Measurements from ENCODE around the gene TOE1. TPM values are rescaled to one million over a fixed set of nuclear protein-coding genes. Genes with fewer than 3 reads are reported as not detected.
"Not testable (repeated sequence)": the region's sequence is repeated elsewhere in the genome, so short reads cannot be mapped to it uniquely, and the experiment has no call there.

The TOE1 gene
- total RNA-seq, 2 experiments from 2014 or later, result 25.4 to 25.9 TPM

- CTCF ChIA-PET, result interaction anchor here (1.0 to 9.6 kb wide), 4 partner anchors 15 to 228 kb away, joined by 3 to 218 read pairs (median 8); partner anchors contain the start of genes MUTYH, NASP, TESK2 and TOE1
- Mint-ChIP-seq H3K36me3 (ENCODE audit: low read depth) (no peaks in the 10 kb centered on the region), H3K4me3 (no peak overlapping the region), H3K27me3 (ENCODE audit: low read depth) (no peaks in the 10 kb centered on the region), H3K27ac (no peak overlapping the region), H3K4me1 (ENCODE audit: low read depth) (peaks cover 16% of the 10 kb centered on the region), H3K9me3 (ENCODE audit: insufficient read depth) (no peaks in the 10 kb centered on the region)
- DNase-seq (no peak), ATAC-seq (no peak)
- POLR2A ChIA-PET, result no interaction called here
These were observed 15.7 kb downstream of the TOE1 start for GRCh38 chr1:45355683-45356082.

DNA sequence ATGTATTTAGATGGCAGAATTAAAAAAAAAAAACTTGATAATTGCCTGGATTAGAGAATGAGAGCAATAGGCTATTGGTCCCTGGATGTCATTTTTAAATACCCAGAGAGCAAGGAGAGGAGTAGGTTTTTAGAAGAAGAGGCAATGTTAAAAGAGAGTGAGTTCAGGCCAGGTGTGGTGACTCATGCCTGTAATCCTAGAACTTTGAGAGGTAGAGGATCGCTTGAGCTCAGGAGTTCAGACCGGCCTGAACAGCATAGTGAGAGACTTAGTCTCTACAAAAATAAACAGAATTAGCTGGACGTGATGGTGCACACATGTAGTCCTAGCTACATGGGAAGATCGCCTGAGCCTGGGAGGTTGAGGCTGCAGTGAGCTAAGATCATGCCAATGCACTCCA lies 16.2 kb downstream of the TOE1 start:
- DNase-seq (no peak), ATAC-seq (no peak)
- Mint-ChIP-seq H3K4me1 (ENCODE audit: low read depth) (peaks cover 11% of the 10 kb centered on the region), H3K9me3 (ENCODE audit: insufficient read depth) (no peaks in the 10 kb centered on the region), H3K36me3 (ENCODE audit: low read depth) (no peaks in the 10 kb centered on the region), H3K27me3 (ENCODE audit: low read depth) (no peaks in the 10 kb centered on the region), H3K27ac (no peak overlapping the region), H3K4me3 (no peak overlapping the region)
- ChIA-PET POLR2A (no interaction called here), CTCF (interaction anchor here (0.6 to 9.6 kb wide), 5 partner anchors 15 to 425 kb away, joined by 3 to 218 read pairs (median 4); partner anchors contain the start of genes MUTYH, NASP, TESK2 and TOE1)

DNA sequence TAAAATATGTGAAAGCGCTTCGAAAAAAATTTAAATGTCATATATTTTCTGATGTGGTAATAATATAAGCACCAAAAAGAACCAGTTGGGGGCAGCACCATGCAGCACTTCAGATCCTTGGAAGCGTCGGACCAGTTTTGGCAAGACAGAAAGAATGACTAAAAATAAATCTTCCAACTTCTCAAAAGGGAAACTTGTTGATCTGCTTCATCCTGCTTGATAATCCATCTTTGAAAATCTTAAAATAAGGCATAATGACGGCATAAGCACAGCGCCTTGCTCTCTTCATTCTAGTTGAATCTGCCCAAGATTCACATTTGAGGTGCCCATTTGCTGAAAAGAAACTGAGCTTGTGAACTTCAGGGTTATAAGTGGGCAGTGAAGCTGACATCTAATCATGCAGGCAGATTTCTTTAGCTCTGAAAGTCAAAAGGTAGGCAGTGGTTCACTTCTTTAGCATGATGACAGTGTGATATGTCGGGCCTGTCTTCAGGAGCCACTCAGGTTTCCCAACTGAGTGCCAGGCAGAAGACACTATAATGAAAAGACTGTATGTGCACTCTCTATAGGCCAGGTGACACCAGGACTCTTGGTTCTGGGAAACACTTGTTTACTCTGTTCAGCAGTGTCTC lies 20.0 kb downstream of the TOE1 start:
- Mint-ChIP-seq H3K4me3 (no peak overlapping the region), H3K9me3 (ENCODE audit: insufficient read depth) (no peaks in the 10 kb centered on the region), H3K4me1 (ENCODE audit: low read depth) (peaks cover 6% of the 10 kb centered on the region), H3K36me3 (ENCODE audit: low read depth) (no peaks in the 10 kb centered on the region), H3K27ac (no peak overlapping the region), H3K27me3 (ENCODE audit: low read depth) (no peaks in the 10 kb centered on the region)
- ChIA-PET CTCF (interaction anchor here (0.6 to 9.6 kb wide), 28 partner anchors 10 to 346 kb away, joined by 3 to 218 read pairs (median 4); partner anchors contain the start of genes CCDC163, GPBP1L1, MMACHC and MUTYH), POLR2A (interaction anchor here (0.9 to 2.4 kb wide), 2 partner anchors 133 to 162 kb away, joined by 3 to 7 read pairs; partner anchors contain the start of gene PRDX1)
- ATAC-seq (peak; percentile 74), DNase-seq (peak; percentile 68)

- H3K9me3 Mint-ChIP-seq (ENCODE audit: insufficient read depth); H3K4me1 Mint-ChIP-seq (ENCODE audit: low read depth); H3K27ac Mint-ChIP-seq; DNase-seq; H3K4me3 Mint-ChIP-seq; ATAC-seq; H3K36me3 Mint-ChIP-seq (ENCODE audit: low read depth); H3K27me3 Mint-ChIP-seq (ENCODE audit: low read depth): not testable (repeated sequence)
- ChIA-PET POLR2A (interaction anchor here (1.1 to 2.4 kb wide), 2 partner anchors 21 to 132 kb away, joined by 3 to 7 read pairs; no protein-coding TSS in a partner anchor), CTCF (interaction anchor here (1.0 to 9.6 kb wide), 10 partner anchors 12 to 325 kb away, joined by 3 to 218 read pairs (median 12); partner anchors contain the start of genes CCDC163, GPBP1L1, MMACHC and MUTYH)
These were observed 21.0 kb downstream of the TOE1 start for GRCh38 chr1:45360981-45361380.

GRCh38 chr1:45364294-45364693 lies 24.3 kb downstream of the TOE1 start:
- H3K4me1 Mint-ChIP-seq (ENCODE audit: low read depth), result peaks cover 6% of the 10 kb centered on the region
- POLR2A ChIA-PET, result no interaction called here
- H3K36me3 Mint-ChIP-seq (ENCODE audit: low read depth), result no peaks in the 10 kb centered on the region
- H3K27me3 Mint-ChIP-seq (ENCODE audit: low read depth), result no peaks in the 10 kb centered on the region
- no peak overlapping the region for H3K27ac Mint-ChIP-seq
- H3K9me3 Mint-ChIP-seq (ENCODE audit: insufficient read depth), result no peaks in the 10 kb centered on the region
- CTCF ChIA-PET, result interaction anchor here (0.5 to 1.5 kb wide), 2 partner anchors 149 to 206 kb away, joined by 3 to 7 read pairs; no protein-coding TSS in a partner anchor
- ATAC-seq (no peak), DNase-seq (no peak)
- H3K4me3 Mint-ChIP-seq, result no peak overlapping the region

DNA sequence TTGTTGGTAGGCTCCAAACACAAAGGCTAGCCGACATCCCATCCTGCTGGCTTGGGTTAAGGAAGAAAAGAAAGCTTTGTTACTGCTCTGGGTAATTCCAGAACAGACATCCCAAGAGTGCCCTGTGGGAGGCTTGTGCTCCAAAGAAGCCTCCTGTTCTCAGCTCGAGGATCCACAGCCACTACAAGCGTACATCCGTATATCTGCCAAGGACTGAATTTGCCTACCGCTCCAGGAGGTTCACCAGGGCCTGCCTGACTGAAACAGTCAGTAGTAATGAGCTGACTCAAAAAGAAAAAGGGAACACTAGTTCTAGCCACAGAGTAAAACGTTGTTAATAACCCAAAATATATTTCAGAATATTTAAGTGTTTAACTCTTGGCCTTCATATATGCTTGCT lies 25.1 kb downstream of the TOE1 start:
- POLR2A ChIA-PET, result interaction anchor here (0.7 kb wide), 1 partner anchor 134 kb away, joined by 3 read pairs; no protein-coding TSS in a partner anchor

DNA sequence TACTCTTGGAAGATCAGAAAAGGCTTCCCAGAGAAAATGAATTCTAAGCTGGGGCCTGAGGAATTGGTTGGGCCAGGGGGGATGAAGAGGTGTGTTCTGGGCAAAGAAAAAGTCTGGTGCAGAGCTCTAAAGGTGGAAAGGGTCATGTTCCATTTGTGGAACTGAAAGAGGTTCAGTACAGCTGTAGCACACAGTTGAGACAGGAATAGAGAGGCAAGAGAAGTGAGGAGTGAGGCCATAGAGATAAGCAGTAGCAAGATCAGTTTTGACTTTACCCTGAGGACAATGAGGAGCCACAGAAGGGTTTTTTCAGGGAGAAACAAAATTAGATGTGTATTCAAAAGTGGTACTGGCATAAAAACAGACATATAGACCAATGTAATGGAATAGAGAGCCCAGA lies 30.6 kb downstream of the TOE1 start:
- no peaks in the 10 kb centered on the region for H3K9me3 Mint-ChIP-seq (ENCODE audit: insufficient read depth)
- H3K27ac Mint-ChIP-seq, result no peak overlapping the region
- DNase-seq (no peak), ATAC-seq (no peak)
- peaks cover 4% of the 10 kb centered on the region for H3K4me1 Mint-ChIP-seq (ENCODE audit: low read depth)
- POLR2A ChIA-PET, result interaction anchor here (1.4 kb wide), 1 partner anchor 89 kb away, joined by 4 read pairs; no protein-coding TSS in a partner anchor
- H3K4me3 Mint-ChIP-seq, result no peak overlapping the region
- no peaks in the 10 kb centered on the region for H3K27me3 Mint-ChIP-seq (ENCODE audit: low read depth)
- H3K36me3 Mint-ChIP-seq (ENCODE audit: low read depth), result no peaks in the 10 kb centered on the region
- CTCF ChIA-PET, result interaction anchor here (1.3 kb wide), 1 partner anchor 10 kb away, joined by 3 read pairs; no protein-coding TSS in a partner anchor

More for the DNA sequence above, 25.1 kb downstream of the TOE1 start:
- Mint-ChIP-seq H3K27ac (no peak overlapping the region), H3K4me3 (no peak overlapping the region), H3K9me3 (ENCODE audit: insufficient read depth) (no peaks in the 10 kb centered on the region), H3K27me3 (ENCODE audit: low read depth) (no peaks in the 10 kb centered on the region), H3K36me3 (ENCODE audit: low read depth) (no peaks in the 10 kb centered on the region), H3K4me1 (ENCODE audit: low read depth) (peaks cover 3% of the 10 kb centered on the region)
- CTCF ChIA-PET, result interaction anchor here (1.5 kb wide), 2 partner anchors 128 to 205 kb away, joined by 6 to 7 read pairs; no protein-coding TSS in a partner anchor
- DNase-seq (no peak), ATAC-seq (no peak)

GRCh38 chr1:45373573-45373972 lies 33.6 kb downstream of the TOE1 start:
- Mint-ChIP-seq H3K36me3 (ENCODE audit: low read depth) (no peaks in the 10 kb centered on the region), H3K9me3 (ENCODE audit: insufficient read depth) (no peaks in the 10 kb centered on the region), H3K4me3 (no peak overlapping the region), H3K27ac (no peak overlapping the region), H3K27me3 (ENCODE audit: low read depth) (no peaks in the 10 kb centered on the region), H3K4me1 (ENCODE audit: low read depth) (peaks cover 4% of the 10 kb centered on the region)
- CTCF ChIA-PET, result interaction anchor here (1.0 to 2.1 kb wide), 5 partner anchors 14 to 850 kb away, joined by 3 to 15 read pairs (median 4); partner anchors contain the start of genes CCDC163 and MMACHC
- POLR2A ChIA-PET, result no interaction called here
- DNase-seq, result no peak
- ATAC-seq, result no peak

DNA sequence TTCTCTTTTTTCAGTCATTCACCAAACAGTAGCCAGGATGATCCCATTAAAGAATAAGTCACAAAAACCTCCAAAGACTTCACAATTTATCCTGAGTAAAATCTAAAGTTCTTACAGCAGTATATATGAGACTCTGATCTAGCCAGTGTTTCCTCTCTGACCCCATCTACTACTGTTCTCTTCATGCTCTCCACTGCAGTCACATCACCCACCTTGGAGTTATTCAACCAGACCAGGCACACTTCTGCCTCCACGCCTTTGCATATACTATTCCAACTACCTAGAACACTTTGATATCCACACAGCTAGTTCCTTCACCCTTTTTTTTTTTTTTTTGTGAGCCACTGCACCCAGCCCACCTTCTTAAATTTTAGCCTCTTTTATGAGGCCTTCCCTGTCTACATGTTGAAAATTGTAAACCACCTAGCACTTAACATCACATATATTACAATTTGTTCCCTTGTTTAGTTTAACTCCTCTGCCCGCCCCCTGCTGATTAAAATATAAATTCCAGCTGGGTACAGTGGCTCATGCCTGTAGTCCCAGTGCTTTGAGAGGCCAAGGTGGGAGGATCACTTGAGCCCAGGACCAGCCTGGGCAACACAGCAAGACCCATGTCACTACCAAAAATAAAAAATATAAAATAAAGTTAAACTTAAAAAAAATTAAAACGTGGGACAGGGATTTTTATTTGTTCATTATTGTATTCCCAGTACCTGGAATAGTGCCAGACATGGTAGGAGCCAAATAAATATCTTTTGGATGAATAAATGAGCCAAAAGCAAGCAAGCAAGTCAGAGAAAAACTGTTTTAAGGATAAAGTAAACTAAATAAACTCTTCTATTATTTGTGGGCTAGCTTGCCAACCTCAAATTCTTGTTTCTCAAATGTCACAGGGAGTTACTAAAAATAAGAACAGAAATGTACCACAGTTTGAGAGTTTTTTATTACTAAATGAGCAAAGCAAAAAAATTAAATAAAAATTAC lies 35.4 kb downstream of the TOE1 start:
- ChIA-PET POLR2A (interaction anchor here (0.6 kb wide), 1 partner anchor 293 kb away, joined by 9 read pairs; no protein-coding TSS in a partner anchor), CTCF (interaction anchor here (1.7 kb wide), 1 partner anchor 15 kb away, joined by 6 read pairs; no protein-coding TSS in a partner anchor)
- H3K27me3 Mint-ChIP-seq (ENCODE audit: low read depth), result no peaks in the 10 kb centered on the region
- no peak overlapping the region for H3K27ac Mint-ChIP-seq
- H3K9me3 Mint-ChIP-seq (ENCODE audit: insufficient read depth), result no peaks in the 10 kb centered on the region
- H3K4me1 Mint-ChIP-seq (ENCODE audit: low read depth), result peaks cover 4% of the 10 kb centered on the region
- ATAC-seq, result no peak
- H3K4me3 Mint-ChIP-seq, result no peak overlapping the region
- DNase-seq, result no peak
- no peaks in the 10 kb centered on the region for H3K36me3 Mint-ChIP-seq (ENCODE audit: low read depth)

DNA sequence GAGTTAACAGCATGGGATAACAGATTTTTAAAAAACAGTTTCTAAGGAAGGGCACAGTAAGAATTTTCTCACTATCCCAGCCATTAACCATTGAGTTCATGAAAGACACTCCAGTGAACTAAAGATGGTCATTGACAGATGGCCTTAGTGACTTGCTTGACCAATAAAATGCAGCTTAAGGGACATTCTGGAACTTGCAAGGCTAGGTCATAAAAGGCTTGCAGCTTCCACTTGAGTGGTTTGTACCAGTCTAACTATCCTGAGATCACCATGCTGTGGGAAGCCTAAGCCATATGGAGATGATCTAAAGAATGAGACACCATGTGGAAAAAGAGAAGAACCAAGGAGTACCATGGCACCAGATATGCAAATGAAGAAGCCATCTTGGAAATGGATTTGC lies 38.2 kb downstream of the TOE1 start:
- Mint-ChIP-seq H3K9me3 (ENCODE audit: insufficient read depth) (no peaks in the 10 kb centered on the region), H3K27ac (no peak overlapping the region), H3K36me3 (ENCODE audit: low read depth) (no peaks in the 10 kb centered on the region), H3K4me3 (no peak overlapping the region), H3K4me1 (ENCODE audit: low read depth) (peaks cover 4% of the 10 kb centered on the region), H3K27me3 (ENCODE audit: low read depth) (no peaks in the 10 kb centered on the region)
- ATAC-seq, result no peak
- ChIA-PET POLR2A (no interaction called here), CTCF (interaction anchor here (1.0 kb wide), 2 partner anchors 114 to 116 kb away, joined by 3 to 5 read pairs; no protein-coding TSS in a partner anchor)
- DNase-seq, result no peak

DNA sequence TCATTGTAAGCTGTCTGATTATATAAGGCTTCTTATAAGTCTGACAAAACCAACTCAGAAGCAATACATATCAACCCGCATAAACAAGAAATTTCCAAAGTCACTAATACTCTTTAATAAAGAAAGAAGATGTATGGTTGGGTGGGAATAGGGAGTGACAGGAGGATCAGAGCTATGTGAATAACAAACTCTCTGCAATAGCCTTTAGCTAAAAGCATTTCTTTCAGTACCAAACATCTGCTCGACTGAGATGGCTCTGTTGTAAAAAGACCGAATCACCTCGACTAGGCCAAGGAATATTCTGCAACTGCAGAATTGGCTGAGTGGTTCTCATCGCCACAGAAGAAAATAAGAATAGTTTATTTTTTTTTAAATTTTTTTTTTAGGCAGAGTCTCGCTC lies 39.6 kb downstream of the TOE1 start:
- H3K27me3 Mint-ChIP-seq (ENCODE audit: low read depth), result no peaks in the 10 kb centered on the region
- no peak overlapping the region for H3K27ac Mint-ChIP-seq
- no peaks in the 10 kb centered on the region for H3K9me3 Mint-ChIP-seq (ENCODE audit: insufficient read depth)
- ChIA-PET CTCF (no interaction called here), POLR2A (no interaction called here)
- no peak overlapping the region for H3K4me3 Mint-ChIP-seq
- no peak for DNase-seq
- ATAC-seq, result no peak
- no peaks in the 10 kb centered on the region for H3K36me3 Mint-ChIP-seq (ENCODE audit: low read depth)
- H3K4me1 Mint-ChIP-seq (ENCODE audit: low read depth), result peaks cover 3% of the 10 kb centered on the region

All from activated CD8-positive, alpha-beta T cell treated with anti-CD3 and anti-CD28 coated beads, Interleukin-2, amount 10 ng/mL, durations not matched to agents 7 days and 5 days (primary cell).